Mucosa of descending colon (tissue), 3 donors: ENCODE measurements around the gene ZNF785. TPM values are rescaled to one million over a fixed set of nuclear protein-coding genes. Genes with fewer than 3 reads are reported as not detected.

Experiments
- ATAC-seq: fragments of 200-7000 bp; cut with Tn5 transposase; one replicate; pipeline ENCODE4 v1.9.1; 2020; ENCODE audit warnings: mild to moderate bottlenecking, moderate library complexity
- DNase-seq, 3 donors: peaks; one replicate each; pipeline ENCODE4 v3.0.0-alpha.2; 2020
- H3K36me3 ChIP-seq: fragments of 200-600 bp; one replicate; pipeline ENCODE4 v1.8.0; 2021; ENCODE audit warnings: low read depth, mild to moderate bottlenecking
- H3K4me1 ChIP-seq: fragments of 200-600 bp; one replicate; pipeline ENCODE4 v1.8.0; 2021; ENCODE audit warnings: low read depth, mild to moderate bottlenecking
- H3K4me3 ChIP-seq: fragments of 200-600 bp; one replicate; pipeline ENCODE4 v1.8.0; 2021; ENCODE audit warnings: mild to moderate bottlenecking
- H3K9me3 ChIP-seq: fragments of 200-600 bp; one replicate; pipeline ENCODE4 v1.8.0; 2021; ENCODE audit warnings: mild to moderate bottlenecking
- intact Hi-C, 2 donors: fragments of 100-400 bp; cut with DNase I in 1 of 2; cut with micrococcal nuclease in 1 of 2; formaldehyde crosslinking; loops; one replicate each; pipeline versions ENCODE4 v1.11.0 to v1.11.1; 2022; cut with DNase I, micrococcal nuclease
- total RNA-seq, 3 donors: library from RNA; stranded (reverse); fragmentation: NEBNext Ultra II Directional in 2 of 3; extraction: Animal tissue kit (Norgen Biotek cat#: 25700) in 2 of 3; gene quantifications; one replicate each; pipeline versions ENCODE4 v1.2.1 to v1.2.4, GENCODE V29; 2021 to 2023
- TF ChIP-seq, protein P1 (sequence below): fragments of 200-600 bp; IDR thresholded peaks from one replicate; pipeline ENCODE4 v1.8.0; 2022; ENCODE audit warnings: antibody characterized with exemption, mild to moderate bottlenecking
- donor health status: DM: no; HTN: no; CAD: no; lungs with moderate emphysema.
- donor health status: DM: no; HTN: no; CAD: no.
- donor health status: DM: no; HTN: yes; CAD: no.

Gene ZNF785
- total RNA-seq, 3 donors from 2014 or later: 14.7 to 28.4 (median 24.8) TPM

DNA sequence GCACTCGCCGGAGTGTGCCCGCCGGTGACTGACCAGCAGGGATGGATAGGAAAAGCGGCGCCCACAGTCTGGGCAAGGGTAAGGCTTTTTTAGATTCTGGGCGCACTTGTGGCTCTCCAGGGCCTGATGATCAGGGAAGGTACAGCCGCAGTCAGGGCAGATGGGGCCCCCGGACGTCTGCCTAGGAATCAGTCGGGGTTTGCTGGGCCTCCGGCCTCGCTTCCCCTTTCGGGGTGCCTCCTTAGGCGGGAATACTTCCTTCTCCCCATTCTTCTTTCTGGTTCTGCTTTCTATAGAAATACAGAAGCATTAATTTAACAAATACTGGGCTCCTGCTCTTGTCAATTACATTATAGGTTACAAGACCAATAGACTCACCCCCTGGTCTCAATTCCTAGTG, 19.7 kb upstream of the ZNF785 start:
- DNase-seq: no peak
- Histone ChIP-seq H3K36me3 (peaks cover 4% of the 10 kb centered on the region), H3K9me3 (no peaks in the 10 kb centered on the region), H3K4me3 (no peak overlapping the region), H3K4me1 (no peaks in the 10 kb centered on the region)
- TF ChIP-seq, protein P1, sequence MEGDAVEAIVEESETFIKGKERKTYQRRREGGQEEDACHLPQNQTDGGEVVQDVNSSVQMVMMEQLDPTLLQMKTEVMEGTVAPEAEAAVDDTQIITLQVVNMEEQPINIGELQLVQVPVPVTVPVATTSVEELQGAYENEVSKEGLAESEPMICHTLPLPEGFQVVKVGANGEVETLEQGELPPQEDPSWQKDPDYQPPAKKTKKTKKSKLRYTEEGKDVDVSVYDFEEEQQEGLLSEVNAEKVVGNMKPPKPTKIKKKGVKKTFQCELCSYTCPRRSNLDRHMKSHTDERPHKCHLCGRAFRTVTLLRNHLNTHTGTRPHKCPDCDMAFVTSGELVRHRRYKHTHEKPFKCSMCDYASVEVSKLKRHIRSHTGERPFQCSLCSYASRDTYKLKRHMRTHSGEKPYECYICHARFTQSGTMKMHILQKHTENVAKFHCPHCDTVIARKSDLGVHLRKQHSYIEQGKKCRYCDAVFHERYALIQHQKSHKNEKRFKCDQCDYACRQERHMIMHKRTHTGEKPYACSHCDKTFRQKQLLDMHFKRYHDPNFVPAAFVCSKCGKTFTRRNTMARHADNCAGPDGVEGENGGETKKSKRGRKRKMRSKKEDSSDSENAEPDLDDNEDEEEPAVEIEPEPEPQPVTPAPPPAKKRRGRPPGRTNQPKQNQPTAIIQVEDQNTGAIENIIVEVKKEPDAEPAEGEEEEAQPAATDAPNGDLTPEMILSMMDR: no peak
- intact Hi-C loops: no loop called here
- ATAC-seq: no peak

DNA sequence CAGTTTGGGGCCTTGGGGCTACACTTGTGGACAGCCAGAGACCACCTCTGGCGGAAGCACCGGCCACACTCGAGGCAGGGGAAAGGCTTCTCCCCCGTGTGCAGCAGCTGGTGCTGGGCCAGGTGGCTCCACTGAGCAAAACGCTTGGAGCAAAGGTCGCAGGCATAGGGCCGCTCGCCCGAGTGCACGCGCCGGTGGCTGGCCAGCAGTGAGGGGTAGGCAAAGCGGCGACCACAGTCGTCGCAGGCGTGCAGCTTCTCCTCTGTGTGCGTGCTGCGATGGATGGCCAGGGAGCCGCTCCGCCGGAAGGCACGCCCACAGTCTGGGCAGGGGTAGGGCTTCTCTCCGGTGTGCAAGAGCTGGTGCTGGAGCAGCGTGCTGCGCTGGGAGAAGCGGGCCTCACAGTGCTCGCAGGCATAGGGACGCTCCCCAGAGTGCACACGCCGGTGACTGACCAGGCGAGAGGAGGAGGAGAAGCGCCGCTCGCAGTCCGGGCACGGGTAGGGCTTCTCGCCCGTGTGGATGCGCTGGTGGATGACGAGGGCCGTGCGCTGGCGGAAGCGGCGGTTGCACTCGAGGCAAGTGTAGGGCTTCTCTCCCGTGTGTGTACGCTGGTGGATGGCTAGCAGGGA, 18.9 kb upstream of the ZNF785 start:
- TF ChIP-seq, protein P1: no peak
- no peak for ATAC-seq

DNA sequence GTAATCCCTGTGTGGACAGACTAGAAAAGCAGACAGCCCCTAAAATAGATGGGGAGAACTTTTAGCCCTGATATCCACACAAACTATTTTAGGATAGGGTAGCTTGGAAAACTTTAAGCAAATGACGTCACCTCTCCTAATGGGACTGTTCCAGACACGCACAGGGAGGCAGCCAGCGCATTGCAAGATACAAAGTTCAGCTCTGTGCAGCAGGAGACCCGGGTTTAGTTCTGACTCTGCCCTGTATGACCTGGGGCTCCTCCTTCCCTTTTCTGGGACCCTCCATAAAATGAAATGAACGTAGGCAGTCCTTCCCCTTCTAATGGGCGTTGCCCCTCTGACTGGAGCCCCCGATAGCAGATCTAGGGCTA, 18.4 kb upstream of the ZNF785 start:
- intact Hi-C loops: no loop called here
- peaks cover 1% of the 10 kb centered on the region for H3K4me1 ChIP-seq
- no peaks in the 10 kb centered on the region for H3K9me3 ChIP-seq
- DNase-seq (no peak), ATAC-seq (no peak)
- H3K4me3 ChIP-seq: no peak overlapping the region
- peaks cover 4% of the 10 kb centered on the region for H3K36me3 ChIP-seq
- TF ChIP-seq, protein P1: no peak

More for the DNA sequence above, 18.9 kb upstream of the ZNF785 start:
- Histone ChIP-seq H3K4me3 (no peak overlapping the region), H3K36me3 (peaks cover 4% of the 10 kb centered on the region), H3K9me3 (no peaks in the 10 kb centered on the region), H3K4me1 (no peaks in the 10 kb centered on the region)
- intact Hi-C loops: no loop called here
- DNase-seq: no peak

- Histone ChIP-seq H3K9me3 (no peaks in the 10 kb centered on the region), H3K36me3 (peaks cover 4% of the 10 kb centered on the region), H3K4me1 (peaks cover 6% of the 10 kb centered on the region), H3K4me3 (no peak overlapping the region)
- TF ChIP-seq, protein P1: no peak
- DNase-seq (no peak), ATAC-seq (no peak)
- intact Hi-C loops: no loop called here
Measured at GRCh38 chr16:30602616-30603277, 17.2 kb upstream of the ZNF785 start.

- intact Hi-C loops: no loop called here
- Histone ChIP-seq H3K9me3 (no peaks in the 10 kb centered on the region), H3K36me3 (peaks cover 4% of the 10 kb centered on the region), H3K4me3 (no peak overlapping the region), H3K4me1 (peaks cover 6% of the 10 kb centered on the region)
- no peak for ATAC-seq
- TF ChIP-seq, protein P1: no peak
- no peak for DNase-seq
Measured at GRCh38 chr16:30601966-30602365, 16.5 kb upstream of the ZNF785 start.
